IPS-15b (cell line): ENCODE measurements around the gene KCNN1.
"Not testable (repeated sequence)": the region's sequence is repeated elsewhere in the genome, so short reads cannot be mapped to it uniquely, and the experiment has no call there.

Experiments
- H3K27me3 ChIP-seq: one replicate; pipeline ENCODE4 v1.6.1; 2013; ENCODE audit warnings: low read length; ENCODE audit not compliant: control insufficient read depth, insufficient read depth
- H3K36me3 ChIP-seq: one replicate; pipeline ENCODE4 v1.6.1; 2013; ENCODE audit warnings: low read length; ENCODE audit not compliant: control insufficient read depth, insufficient read depth
- H3K4me1 ChIP-seq: one replicate; pipeline ENCODE4 v1.6.1; 2013; ENCODE audit warnings: mild to moderate bottlenecking, low read length; ENCODE audit not compliant: control insufficient read depth, insufficient read depth
- H3K4me3 ChIP-seq: one replicate; pipeline ENCODE4 v1.5.1; 2013; ENCODE audit warnings: low read depth, low read length
- H3K9ac ChIP-seq: one replicate; pipeline ENCODE4 v1.6.1; 2013; ENCODE audit warnings: low read depth, mild to moderate bottlenecking, low read length
- H3K9me3 ChIP-seq: one replicate; pipeline ENCODE4 v1.6.1; 2013; ENCODE audit warnings: mild to moderate bottlenecking, low read length; ENCODE audit not compliant: control insufficient read depth, insufficient read depth

KCNN1 gene

GRCh38 chr19:17981611-17982010, 14.7 kb downstream of the KCNN1 start:
- H3K36me3 ChIP-seq, result peaks cover 12% of the 10 kb centered on the region
- H3K9me3 ChIP-seq, result no peaks in the 10 kb centered on the region
- no peak overlapping the region for H3K9ac ChIP-seq
- no peak overlapping the region for H3K4me3 ChIP-seq
- no peaks in the 10 kb centered on the region for H3K27me3 ChIP-seq
- H3K4me1 ChIP-seq, result no peaks in the 10 kb centered on the region

- Histone ChIP-seq H3K4me1 (no peaks in the 10 kb centered on the region), H3K9ac (no peak overlapping the region), H3K9me3 (no peaks in the 10 kb centered on the region)
These were observed 15.5 kb downstream of the KCNN1 start for GRCh38 chr19:17982430-17982829.

DNA sequence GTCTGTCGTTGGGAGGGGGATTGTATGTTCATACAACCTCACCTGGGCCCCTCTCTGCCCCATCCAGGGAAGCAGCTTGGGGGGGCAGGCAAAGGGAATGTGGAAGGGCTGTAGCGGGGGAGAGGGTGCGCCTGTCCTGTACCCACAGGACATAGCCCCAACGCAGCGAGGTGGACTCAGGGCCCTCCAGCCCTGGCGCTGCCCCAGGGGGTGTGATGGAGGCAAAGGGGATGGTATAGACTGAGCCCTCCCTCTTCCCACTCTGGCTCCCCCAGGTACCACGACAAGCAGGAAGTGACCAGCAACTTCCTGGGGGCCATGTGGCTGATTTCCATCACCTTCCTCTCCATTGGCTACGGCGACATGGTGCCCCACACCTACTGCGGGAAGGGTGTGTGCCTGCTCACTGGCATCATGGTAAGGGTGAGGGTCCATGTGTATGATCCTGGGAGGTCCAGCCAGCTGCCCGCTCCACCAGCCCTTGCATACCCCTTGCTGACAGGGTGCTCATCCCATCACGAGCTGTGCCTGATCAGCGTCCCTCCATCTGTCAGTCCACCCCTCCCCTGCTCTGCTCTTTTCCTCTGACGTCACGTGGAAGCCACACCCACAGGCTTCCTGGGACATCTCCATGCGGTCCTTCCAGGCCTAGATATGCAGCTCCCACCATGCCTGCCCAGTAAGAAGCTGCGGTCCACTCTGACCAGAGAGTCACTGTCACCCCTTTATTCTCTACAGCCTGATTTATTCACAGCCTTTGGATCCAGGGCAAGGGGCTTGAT, 18.3 kb downstream of the KCNN1 start:
- H3K27me3 ChIP-seq, result no peaks in the 10 kb centered on the region
- peaks cover 27% of the 10 kb centered on the region for H3K36me3 ChIP-seq
- H3K9me3 ChIP-seq, result no peaks in the 10 kb centered on the region
- no peaks in the 10 kb centered on the region for H3K4me1 ChIP-seq
- H3K9ac ChIP-seq, result no peak overlapping the region
- no peak overlapping the region for H3K4me3 ChIP-seq

More at GRCh38 chr19:17982430-17982829, 15.5 kb downstream of the KCNN1 start:
- H3K27me3 ChIP-seq, result no peaks in the 10 kb centered on the region
- peaks cover 14% of the 10 kb centered on the region for H3K36me3 ChIP-seq
- H3K4me3 ChIP-seq, result no peak overlapping the region

GRCh38 chr19:17986569-17986968, 19.7 kb downstream of the KCNN1 start:
- not testable (repeated sequence) for H3K4me3 ChIP-seq, H3K9ac ChIP-seq, H3K4me1 ChIP-seq, H3K9me3 ChIP-seq, H3K27me3 ChIP-seq
- H3K36me3 ChIP-seq, result peaks cover 27% of the 10 kb centered on the region

- no peaks in the 10 kb centered on the region for H3K4me1 ChIP-seq
These were observed 21.3 kb downstream of the KCNN1 start for GRCh38 chr19:17988161-17988560.

DNA sequence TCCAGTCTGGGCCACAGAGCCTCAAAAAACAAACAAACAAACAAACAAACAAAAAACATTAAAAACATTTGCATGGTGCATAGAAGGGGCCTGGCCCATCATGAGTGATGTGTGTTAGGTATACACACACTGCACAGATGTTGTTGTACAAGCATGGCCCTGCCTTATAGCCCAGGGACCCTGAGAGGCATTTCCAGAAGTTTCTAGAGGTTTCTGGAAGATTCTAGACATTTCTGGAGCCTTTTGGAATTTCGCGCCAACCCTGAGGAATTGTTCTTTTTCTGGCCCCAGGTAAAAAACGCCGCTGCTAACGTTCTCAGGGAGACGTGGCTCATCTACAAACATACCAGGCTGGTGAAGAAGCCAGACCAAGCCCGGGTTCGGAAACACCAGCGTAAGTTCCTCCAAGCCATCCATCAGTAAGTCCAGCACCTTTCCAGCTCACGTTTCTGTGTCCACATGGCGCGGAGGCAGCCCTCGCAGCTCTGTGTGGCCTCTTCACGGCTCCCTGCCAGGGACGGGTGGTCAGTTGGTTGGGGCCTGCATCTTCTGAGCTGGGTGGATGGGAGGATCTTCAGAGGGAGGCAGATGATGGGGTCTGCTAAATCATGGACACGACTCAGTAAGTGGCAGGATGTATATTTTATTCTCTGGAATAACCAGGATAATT, 22.7 kb downstream of the KCNN1 start:
- no peak overlapping the region for H3K9ac ChIP-seq
- H3K9me3 ChIP-seq, result no peaks in the 10 kb centered on the region
- no peaks in the 10 kb centered on the region for H3K27me3 ChIP-seq
- H3K4me1 ChIP-seq, result no peaks in the 10 kb centered on the region
- peaks cover 25% of the 10 kb centered on the region for H3K36me3 ChIP-seq
- no peak overlapping the region for H3K4me3 ChIP-seq

More at GRCh38 chr19:17988161-17988560, 21.3 kb downstream of the KCNN1 start:
- H3K9ac ChIP-seq, result no peak overlapping the region
- no peaks in the 10 kb centered on the region for H3K9me3 ChIP-seq
- H3K36me3 ChIP-seq, result peaks cover 27% of the 10 kb centered on the region
- H3K4me3 ChIP-seq, result no peak overlapping the region
- no peaks in the 10 kb centered on the region for H3K27me3 ChIP-seq

GRCh38 chr19:17993076-17993813, 26.3 kb downstream of the KCNN1 start:
- Histone ChIP-seq H3K9ac (no peak overlapping the region), H3K27me3 (no peaks in the 10 kb centered on the region), H3K9me3 (no peaks in the 10 kb centered on the region), H3K36me3 (peaks cover 13% of the 10 kb centered on the region), H3K4me1 (no peaks in the 10 kb centered on the region), H3K4me3 (no peak overlapping the region)

- H3K9ac ChIP-seq, result no peak overlapping the region
- peaks cover 3% of the 10 kb centered on the region for H3K27me3 ChIP-seq
- H3K4me3 ChIP-seq, result no peak overlapping the region
- no peaks in the 10 kb centered on the region for H3K9me3 ChIP-seq
- peaks cover 3% of the 10 kb centered on the region for H3K36me3 ChIP-seq
- H3K4me1 ChIP-seq, result no peaks in the 10 kb centered on the region
These were observed 30.0 kb downstream of the KCNN1 start for GRCh38 chr19:17996826-17997316.

DNA sequence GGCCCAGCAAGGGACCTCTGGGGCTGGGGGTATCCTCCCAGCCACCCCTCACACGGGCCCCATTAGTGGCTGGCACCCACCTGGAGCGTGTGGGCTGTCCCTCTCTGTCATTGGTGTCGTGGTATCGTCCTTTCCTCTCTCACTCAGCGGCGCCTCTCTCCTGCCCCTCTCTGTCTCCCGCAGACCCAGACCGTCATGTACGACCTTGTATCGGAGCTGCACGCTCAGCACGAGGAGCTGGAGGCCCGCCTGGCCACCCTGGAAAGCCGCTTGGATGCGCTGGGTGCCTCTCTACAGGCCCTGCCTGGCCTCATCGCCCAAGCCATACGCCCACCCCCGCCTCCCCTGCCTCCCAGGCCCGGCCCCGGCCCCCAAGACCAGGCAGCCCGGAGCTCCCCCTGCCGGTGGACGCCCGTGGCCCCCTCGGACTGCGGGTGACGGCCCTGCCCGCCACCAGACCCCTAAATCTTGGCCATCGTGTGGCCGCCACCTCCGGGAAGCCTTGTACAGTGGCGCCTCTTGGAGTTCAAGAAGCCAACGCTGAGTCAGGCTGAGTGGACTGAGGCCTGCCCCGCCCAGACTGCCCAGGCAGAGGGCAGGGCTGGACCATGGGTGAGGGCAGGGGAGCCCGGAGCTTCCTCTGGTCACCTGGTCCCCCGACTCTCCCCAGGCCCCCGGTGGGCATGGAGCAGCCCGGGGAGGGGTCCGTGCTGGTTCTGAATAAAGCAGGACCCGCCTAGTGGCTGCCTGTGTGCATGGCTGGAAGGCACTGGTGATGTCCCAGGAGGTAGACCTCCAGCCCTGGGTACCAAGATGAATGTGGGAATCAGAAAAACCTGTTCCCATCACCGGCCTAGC, 31.3 kb downstream of the KCNN1 start:
- peaks cover 3% of the 10 kb centered on the region for H3K36me3 ChIP-seq
- H3K27me3 ChIP-seq, result peaks cover 8% of the 10 kb centered on the region
- no peak overlapping the region for H3K4me3 ChIP-seq
- H3K4me1 ChIP-seq, result no peaks in the 10 kb centered on the region
- no peaks in the 10 kb centered on the region for H3K9me3 ChIP-seq
- H3K9ac ChIP-seq, result no peak overlapping the region

DNA sequence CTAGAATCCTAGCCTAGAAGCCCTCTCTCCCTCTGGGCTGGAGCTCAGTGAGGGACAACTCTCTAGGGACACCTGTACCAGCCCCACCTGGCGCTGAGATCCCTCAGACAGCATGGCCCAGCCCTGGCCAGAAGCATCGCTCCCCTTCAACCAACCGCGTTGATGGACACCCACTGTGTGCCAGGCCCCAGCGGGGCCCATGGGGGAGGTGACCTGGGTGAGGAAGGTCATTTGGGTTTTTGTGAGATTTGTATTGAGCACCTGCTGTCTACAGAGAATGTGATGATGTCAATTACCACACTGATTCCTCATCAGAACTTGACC, 31.9 kb downstream of the KCNN1 start:
- H3K36me3 ChIP-seq, result peaks cover 3% of the 10 kb centered on the region
- H3K27me3 ChIP-seq, result peaks cover 8% of the 10 kb centered on the region
- H3K9ac ChIP-seq, result no peak overlapping the region
- H3K4me3 ChIP-seq, result no peak overlapping the region
- no peaks in the 10 kb centered on the region for H3K9me3 ChIP-seq
- H3K4me1 ChIP-seq, result no peaks in the 10 kb centered on the region
